22Rv1 (cell line): Measurements from ENCODE around the gene OPTC.

ENCODE experiments used
- H3K27ac ChIP-seq: fragments of 450-650 bp; 2 replicates; pipeline ENCODE4 v1.5.1; 2017
- ZFX ChIP-seq: fragments of 450-650 bp; IDR thresholded peaks from 2 replicates; pipeline ENCODE4 v1.6.1; 2017; ENCODE audit warnings: antibody characterized with exemption, borderline replicate concordance
- TF ChIP-seq, protein P1 (sequence below): fragments of 450-650 bp; IDR thresholded peaks from 2 replicates; pipeline ENCODE4 v1.5.1; 2017; ENCODE audit warnings: mild to moderate bottlenecking

The OPTC gene

DNA sequence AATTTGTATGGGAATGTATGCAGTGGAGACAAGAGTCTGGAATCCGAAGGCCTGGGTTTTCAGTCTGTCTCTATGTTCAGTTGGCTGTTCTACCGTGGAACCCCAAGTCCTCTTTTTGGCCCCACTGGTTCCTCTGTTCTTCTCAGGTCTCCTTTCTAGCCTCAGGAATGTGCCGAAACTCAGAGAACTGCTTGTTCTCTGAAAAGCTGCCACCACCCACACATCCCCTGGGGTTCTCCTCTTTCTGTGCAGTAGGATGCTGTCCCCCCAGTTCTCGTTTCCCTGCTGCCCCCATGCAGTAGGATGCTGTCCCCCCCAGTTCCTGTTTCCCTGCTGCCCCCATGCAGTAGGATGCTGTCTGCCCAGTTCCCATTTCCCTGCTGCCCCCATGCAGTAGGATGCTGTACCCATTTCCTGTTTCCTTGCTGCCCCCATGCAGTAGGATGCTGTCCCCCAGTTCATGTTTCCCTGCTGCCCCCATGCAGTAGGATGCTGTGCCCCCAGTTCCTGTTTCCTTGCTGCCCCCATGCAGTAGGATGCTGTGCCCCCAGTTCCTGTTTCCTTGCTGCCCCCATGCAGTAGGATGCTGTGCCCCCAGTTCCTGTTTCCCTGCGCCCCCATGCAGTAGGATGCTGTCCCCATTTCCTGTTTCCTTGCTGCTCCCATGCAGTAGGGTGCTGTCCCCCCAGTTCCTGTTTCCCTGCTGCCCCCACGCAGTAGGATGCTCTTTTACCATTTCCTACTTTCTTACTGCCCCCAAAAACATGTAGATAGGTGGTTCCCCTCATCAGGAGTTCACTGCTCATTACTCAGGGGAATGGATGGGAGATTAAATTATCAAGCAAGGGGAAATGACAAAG is 35.3 kb downstream of the OPTC start:
- TF ChIP-seq ZFX: no peak
- TF ChIP-seq, protein P1, sequence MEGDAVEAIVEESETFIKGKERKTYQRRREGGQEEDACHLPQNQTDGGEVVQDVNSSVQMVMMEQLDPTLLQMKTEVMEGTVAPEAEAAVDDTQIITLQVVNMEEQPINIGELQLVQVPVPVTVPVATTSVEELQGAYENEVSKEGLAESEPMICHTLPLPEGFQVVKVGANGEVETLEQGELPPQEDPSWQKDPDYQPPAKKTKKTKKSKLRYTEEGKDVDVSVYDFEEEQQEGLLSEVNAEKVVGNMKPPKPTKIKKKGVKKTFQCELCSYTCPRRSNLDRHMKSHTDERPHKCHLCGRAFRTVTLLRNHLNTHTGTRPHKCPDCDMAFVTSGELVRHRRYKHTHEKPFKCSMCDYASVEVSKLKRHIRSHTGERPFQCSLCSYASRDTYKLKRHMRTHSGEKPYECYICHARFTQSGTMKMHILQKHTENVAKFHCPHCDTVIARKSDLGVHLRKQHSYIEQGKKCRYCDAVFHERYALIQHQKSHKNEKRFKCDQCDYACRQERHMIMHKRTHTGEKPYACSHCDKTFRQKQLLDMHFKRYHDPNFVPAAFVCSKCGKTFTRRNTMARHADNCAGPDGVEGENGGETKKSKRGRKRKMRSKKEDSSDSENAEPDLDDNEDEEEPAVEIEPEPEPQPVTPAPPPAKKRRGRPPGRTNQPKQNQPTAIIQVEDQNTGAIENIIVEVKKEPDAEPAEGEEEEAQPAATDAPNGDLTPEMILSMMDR: no peak
- H3K27ac ChIP-seq: no peak overlapping the region

DNA sequence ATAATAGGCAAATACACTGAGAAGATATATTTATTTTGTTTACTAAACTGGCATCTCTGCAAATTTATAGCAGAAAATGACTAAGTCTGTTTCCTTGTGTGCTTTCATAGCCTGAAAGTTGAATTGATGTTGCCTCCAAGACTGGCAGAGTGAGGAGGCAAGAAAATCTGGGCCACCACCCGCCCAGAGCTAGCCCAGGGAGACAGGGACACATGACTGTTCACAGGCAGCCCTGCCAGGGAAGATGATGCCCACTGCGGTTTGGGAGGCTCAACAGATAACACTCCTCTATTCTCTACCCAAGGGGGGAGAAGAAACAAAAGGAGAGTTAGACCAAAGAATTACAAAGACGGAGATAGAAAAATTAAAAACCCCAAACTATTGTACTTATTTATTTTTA is 37.1 kb downstream of the OPTC start:
- no peak overlapping the region for H3K27ac ChIP-seq
- TF ChIP-seq, protein P1: no peak

DNA sequence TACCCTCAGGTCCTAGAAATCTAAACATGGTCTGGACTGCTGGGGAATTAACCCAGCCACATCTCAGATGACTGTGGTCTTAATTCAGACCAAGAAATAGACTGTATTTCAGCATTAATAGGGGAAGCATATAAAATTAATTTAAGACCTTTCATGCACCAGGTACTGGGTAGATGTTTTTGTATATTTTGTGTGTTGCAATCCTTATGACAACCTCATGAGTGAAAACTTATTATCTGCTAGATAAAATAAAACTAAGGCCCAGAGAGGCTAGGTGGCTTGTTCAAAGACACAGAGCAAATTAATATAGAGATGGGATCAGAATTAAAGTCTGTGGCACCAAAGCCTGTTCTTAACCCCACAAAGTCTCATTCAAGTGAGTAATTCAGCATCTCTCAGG is 40.1 kb downstream of the OPTC start:
- no peak for TF ChIP-seq ZFX
- TF ChIP-seq, protein P1: no peak
- H3K27ac ChIP-seq: no peak overlapping the region

DNA sequence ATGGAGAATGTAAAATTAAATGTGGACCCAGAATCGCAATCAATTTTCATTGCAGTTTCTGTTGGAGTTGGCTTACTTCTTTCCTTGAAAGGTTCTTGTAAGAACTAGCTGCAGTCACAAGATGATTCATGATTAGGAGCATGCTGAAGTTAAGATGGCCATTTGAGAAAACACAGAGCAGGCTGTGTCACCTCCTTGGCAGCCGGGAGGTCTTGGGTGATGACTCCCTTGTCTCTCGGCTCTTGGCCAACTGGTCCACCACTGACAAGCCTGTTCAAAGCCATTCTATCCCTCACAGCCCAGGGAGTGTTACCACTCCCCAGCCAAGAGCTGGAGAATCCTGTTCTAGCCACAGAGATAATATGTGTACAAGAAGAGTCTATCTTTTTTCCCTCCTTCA is 40.6 kb downstream of the OPTC start:
- no peak for TF ChIP-seq ZFX
- TF ChIP-seq, protein P1: no peak
- no peak overlapping the region for H3K27ac ChIP-seq

DNA sequence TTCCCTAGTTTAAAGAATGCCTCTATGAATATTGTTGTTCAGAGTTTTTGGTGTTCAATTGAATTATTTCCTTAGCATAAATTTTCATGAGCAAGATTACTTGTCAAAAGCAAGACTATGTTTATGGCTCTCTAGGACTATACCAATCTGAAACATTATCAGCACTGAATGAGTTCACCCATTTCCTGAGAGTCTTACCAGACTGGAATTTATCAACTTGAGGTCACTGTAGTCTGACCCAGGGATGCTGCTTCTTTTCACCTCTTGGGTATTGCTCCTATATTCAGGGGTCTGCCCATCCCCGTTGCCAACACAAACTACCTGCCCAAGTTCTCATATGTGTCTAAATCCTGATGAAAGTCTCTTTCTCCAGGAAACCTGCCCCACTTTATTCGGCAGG is 42.6 kb downstream of the OPTC start:
- no peak overlapping the region for H3K27ac ChIP-seq
- no peak for TF ChIP-seq ZFX
- TF ChIP-seq, protein P1: no peak

DNA sequence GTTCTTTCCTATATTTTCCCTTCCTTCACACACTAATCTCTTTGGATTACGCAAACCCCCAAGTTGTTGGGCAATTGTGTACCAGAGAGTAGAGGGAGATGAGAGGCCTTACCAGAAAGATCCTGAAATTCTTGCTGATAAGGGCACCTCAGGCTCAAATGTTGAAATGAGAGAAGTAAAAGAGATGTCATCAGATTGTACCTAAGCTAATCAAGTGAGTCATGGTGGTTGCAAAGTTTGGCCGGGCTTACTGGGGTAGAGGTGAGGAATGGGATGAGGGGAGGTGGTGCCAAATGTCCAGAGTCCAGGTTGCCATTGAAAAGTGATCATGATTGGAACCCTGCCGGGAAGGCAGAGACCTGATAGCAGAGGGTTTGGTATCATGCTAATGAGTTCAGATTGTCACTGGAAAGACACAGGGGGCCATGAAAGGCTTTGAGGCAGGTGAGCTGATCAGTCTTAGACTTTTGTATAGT is 43.1 kb downstream of the OPTC start:
- no peak for TF ChIP-seq ZFX
- TF ChIP-seq, protein P1: no peak
- no peak overlapping the region for H3K27ac ChIP-seq

DNA sequence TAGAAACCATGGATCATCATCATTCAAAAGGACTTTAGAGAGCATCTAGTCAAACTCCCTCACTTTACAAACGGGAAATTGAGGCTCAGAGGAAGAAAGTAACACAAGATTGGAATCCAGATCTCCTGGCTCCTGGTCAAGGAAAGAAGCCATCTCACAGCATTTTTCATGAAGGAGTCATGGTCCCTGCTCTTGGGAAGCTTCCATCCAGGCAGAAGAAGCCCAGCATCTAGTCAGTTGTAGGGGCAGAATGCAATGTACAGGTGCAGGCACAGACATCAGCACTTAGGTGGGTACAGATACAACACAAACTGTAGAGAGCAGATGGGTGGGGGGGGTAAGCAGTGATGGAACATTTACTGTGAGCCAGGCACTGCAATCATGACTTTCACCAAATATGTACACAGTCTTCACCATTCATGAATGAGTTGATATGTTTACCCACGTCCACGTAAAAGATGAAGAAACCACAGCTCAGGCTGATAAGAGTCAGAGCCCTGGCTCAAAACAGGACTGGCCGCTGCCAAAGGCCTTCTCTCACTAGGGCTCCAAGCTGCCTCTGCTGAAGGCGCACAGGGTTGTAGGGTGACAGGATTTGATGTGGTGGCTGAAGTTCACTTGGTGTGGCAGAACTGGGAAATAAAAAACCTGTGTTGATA is 44.0 kb downstream of the OPTC start:
- H3K27ac ChIP-seq: no peak overlapping the region
- TF ChIP-seq ZFX: no peak
- TF ChIP-seq, protein P1: no peak
